ENCODE data around the gene TAL1.

DNA sequence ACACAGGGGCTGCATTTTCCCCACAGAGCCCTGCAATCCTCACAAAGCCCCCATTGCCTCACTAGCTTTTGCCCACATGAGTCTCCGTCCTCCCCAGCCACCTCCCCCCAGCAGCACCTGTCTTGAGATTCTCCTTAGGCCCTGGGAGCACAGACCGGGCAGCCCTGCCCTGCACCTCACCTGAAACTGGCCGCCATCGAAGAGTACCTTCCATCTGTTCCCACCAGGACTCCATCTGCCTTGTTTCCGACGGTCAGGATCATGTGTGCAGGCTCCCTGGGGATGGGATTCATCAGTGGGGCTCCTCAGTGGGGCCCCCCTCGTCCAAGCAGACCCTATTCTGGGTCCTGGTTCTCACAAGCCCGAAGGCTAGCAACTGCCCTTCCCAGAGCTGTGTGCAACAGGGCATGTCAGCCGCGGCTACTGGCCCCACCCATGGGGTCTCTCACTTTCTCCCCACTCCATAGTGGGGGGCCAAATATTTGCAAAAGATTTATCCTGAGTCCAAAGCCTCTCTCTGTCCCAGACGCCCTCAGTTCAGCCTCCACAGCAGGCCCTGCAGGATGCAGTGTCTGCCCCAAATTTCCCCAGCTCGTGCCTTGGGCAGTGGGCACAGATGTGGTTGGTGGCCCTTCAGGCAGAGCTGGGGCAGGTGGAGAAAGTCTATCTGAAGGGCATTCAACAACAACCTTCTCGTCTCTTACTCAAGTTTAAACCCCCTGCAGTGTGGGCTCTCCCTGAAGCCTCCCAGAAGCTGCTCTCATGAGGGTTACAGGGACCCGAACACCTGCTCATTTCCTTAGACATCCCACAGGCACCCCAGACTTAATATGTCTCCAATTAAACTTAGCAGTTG lies 47.0 kb downstream of the TAL1 start:
- TF ChIP-seq, protein P1, sequence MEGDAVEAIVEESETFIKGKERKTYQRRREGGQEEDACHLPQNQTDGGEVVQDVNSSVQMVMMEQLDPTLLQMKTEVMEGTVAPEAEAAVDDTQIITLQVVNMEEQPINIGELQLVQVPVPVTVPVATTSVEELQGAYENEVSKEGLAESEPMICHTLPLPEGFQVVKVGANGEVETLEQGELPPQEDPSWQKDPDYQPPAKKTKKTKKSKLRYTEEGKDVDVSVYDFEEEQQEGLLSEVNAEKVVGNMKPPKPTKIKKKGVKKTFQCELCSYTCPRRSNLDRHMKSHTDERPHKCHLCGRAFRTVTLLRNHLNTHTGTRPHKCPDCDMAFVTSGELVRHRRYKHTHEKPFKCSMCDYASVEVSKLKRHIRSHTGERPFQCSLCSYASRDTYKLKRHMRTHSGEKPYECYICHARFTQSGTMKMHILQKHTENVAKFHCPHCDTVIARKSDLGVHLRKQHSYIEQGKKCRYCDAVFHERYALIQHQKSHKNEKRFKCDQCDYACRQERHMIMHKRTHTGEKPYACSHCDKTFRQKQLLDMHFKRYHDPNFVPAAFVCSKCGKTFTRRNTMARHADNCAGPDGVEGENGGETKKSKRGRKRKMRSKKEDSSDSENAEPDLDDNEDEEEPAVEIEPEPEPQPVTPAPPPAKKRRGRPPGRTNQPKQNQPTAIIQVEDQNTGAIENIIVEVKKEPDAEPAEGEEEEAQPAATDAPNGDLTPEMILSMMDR (IDR thresholded peaks at IDR 0.05) = no peak
- TF ChIP-seq POLR2AphosphoS5 (IDR thresholded peaks at IDR 0.05) (no peak), EP300 (IDR thresholded peaks at IDR 0.05) (no peak), POLR2A (IDR thresholded peaks at IDR 0.05) (no peak)
